Gastrocnemius medialis (tissue), 4 donors: ENCODE data around the gene F13A1. TPM values are rescaled to one million over a fixed set of nuclear protein-coding genes. Genes with fewer than 3 reads are reported as not detected.

Experiments
- ATAC-seq, 2 donors: fragments of 150-250 bp; one replicate each; pipeline ENCODE4 v1.9.1; 2016
- DNase-seq, 2 donors: peaks; one replicate each; pipeline ENCODE4 v3.0.0-alpha.2; 2019
- H3K27ac ChIP-seq, 4 donors: fragments of 200-600 bp; sonication (generic); 1 replicate in 1 of 4; 2 replicates in 3 of 4; pipeline ENCODE4 v1.5.1; 2016 to 2018; ENCODE audit warnings: mild to moderate bottlenecking in 2 of 4, moderate library complexity in 1 of 4
- H3K27me3 ChIP-seq, 3 donors: fragments of 200-600 bp; sonication (generic) in 2 of 3; 1 replicate in 1 of 3; 2 replicates in 2 of 3; pipeline versions ENCODE4 v1.5.1 to v1.6.0; 2016 to 2019; ENCODE audit warnings: mild to moderate bottlenecking in 1 of 3, moderate library complexity in 1 of 3
- H3K36me3 ChIP-seq, 2 donors: fragments of 200-600 bp; sonication (generic) in 1 of 2; one replicate each; pipeline ENCODE4 v1.5.1; 2017 to 2018
- H3K4me1 ChIP-seq, 2 donors: fragments of 200-600 bp; sonication (generic) in 1 of 2; one replicate each; pipeline ENCODE4 v1.5.1; 2016 to 2017; ENCODE audit warnings: mild to moderate bottlenecking in 2 of 2
- H3K4me3 ChIP-seq, 4 donors: fragments of 200-600 bp; sonication (generic) in 3 of 4; 1 replicate in 1 of 4; 2 replicates in 3 of 4; pipeline ENCODE4 v1.5.1; 2016 to 2019; ENCODE audit warnings: mild to moderate bottlenecking in 2 of 4
- H3K9me3 ChIP-seq, 3 donors: fragments of 200-600 bp; sonication (generic) in 2 of 3; 1 replicate in 1 of 3; 2 replicates in 2 of 3; pipeline ENCODE4 v1.5.1; 2016 to 2019
- CTCF ChIP-seq, 5 experiments: fragments of 450-650 bp in 3 of 5; fragments of 200-600 bp in 2 of 5; sonication (generic) in 2 of 5; IDR thresholded peaks in 4 of 5; conservative IDR thresholded peaks in 1 of 5; 1 replicate in 4 of 5; 2 replicates in 1 of 5; pipeline ENCODE4 v1.5.1; 2016 to 2019; ENCODE audit warnings: antibody characterized with exemption in 5 of 5, mild to moderate bottlenecking in 3 of 5, moderate library complexity in 3 of 5
- POLR2A ChIP-seq, 2 donors: fragments of 450-650 bp; IDR thresholded peaks; one replicate each; pipeline ENCODE4 v1.6.1; 2017; ENCODE audit warnings: antibody characterized with exemption in 2 of 2, mild to moderate bottlenecking in 2 of 2, moderate library complexity in 2 of 2
- in situ Hi-C, 4 donors: fragments of 200-750 bp; cut with MboI; loops; one replicate each; pipeline versions ENCODE4 v1.15.0 to v1.8.0; 2017; ENCODE audit warnings: low sequenced_read_pairs in 4 of 4
- intact Hi-C: fragments of 100-400 bp; cut with DNase I; formaldehyde crosslinking; loops from one replicate; pipeline ENCODE4 v1.15.1; 2023; ENCODE audit warnings: low total_unique reads
- total RNA-seq, 4 donors: library from RNA; depleted of rRNA; stranded (reverse); fragments of >200 nt; gene quantifications; one replicate each; pipeline versions ENCODE4 v1.1.0 to v1.2.3, GENCODE V29; 2016

The F13A1 gene
- total RNA-seq, 4 donors from 2014 or later: 19.9 to 61.1 (median 33.9) TPM

GRCh38 chr6:6256886-6257285, 63.6 kb downstream of the F13A1 start:
- H3K27ac ChIP-seq: no peak overlapping the region
- no peaks in the 10 kb centered on the region for H3K9me3 ChIP-seq
- intact Hi-C loops (no loop called here), in situ Hi-C loops (no loop called here)
- TF ChIP-seq POLR2A (IDR thresholded peaks at IDR 0.05) (no peak), CTCF (IDR thresholded peaks at IDR 0.05 in 4 of 5, conservative IDR thresholded peaks at IDR 0.05 in 1 of 5) (no peak)
- no peaks in the 10 kb centered on the region for H3K27me3 ChIP-seq
- H3K4me1 ChIP-seq: no peaks in the 10 kb centered on the region
- no peak overlapping the region for H3K4me3 ChIP-seq
- DNase-seq (no peak), ATAC-seq (no peak)
- H3K36me3 ChIP-seq: no peaks in the 10 kb centered on the region

- in situ Hi-C loops (no loop called here), intact Hi-C loops (no loop called here)
- H3K27ac ChIP-seq: no peak overlapping the region
- ATAC-seq: no peak
- H3K4me1 ChIP-seq: no peaks in the 10 kb centered on the region
- TF ChIP-seq CTCF (IDR thresholded peaks at IDR 0.05 in 4 of 5, conservative IDR thresholded peaks at IDR 0.05 in 1 of 5) (no peak), POLR2A (IDR thresholded peaks at IDR 0.05) (no peak)
- no peaks in the 10 kb centered on the region for H3K27me3 ChIP-seq
- DNase-seq: no peak
- no peaks in the 10 kb centered on the region for H3K9me3 ChIP-seq
- no peaks in the 10 kb centered on the region for H3K36me3 ChIP-seq
- H3K4me3 ChIP-seq: no peak overlapping the region
Observed at GRCh38 chr6:6256259-6256658, 64.2 kb downstream of the F13A1 start.

GRCh38 chr6:6251555-6252280, 68.7 kb downstream of the F13A1 start:
- TF ChIP-seq POLR2A (IDR thresholded peaks at IDR 0.05) (no peak), CTCF (IDR thresholded peaks at IDR 0.05 in 4 of 5, conservative IDR thresholded peaks at IDR 0.05 in 1 of 5) (no peak)
- Histone ChIP-seq H3K9me3 (no peaks in the 10 kb centered on the region), H3K36me3 (no peaks in the 10 kb centered on the region), H3K4me3 (no peak overlapping the region), H3K27me3 (peaks cover 0 to 4% (median 0%) of the 10 kb centered on the region in 3 donors), H3K4me1 (no peaks in the 10 kb centered on the region), H3K27ac (no peak overlapping the region)
- no peak for DNase-seq
- no peak for ATAC-seq
- intact Hi-C loops (no loop called here), in situ Hi-C loops (no loop called here)

GRCh38 chr6:6248651-6249050, 71.8 kb downstream of the F13A1 start:
- no peaks in the 10 kb centered on the region for H3K9me3 ChIP-seq
- H3K4me3 ChIP-seq: no peak overlapping the region
- H3K27ac ChIP-seq: no peak overlapping the region
- DNase-seq: no peak
- ATAC-seq: no peak
- intact Hi-C loops (no loop called here), in situ Hi-C loops (no loop called here)
- H3K36me3 ChIP-seq: no peaks in the 10 kb centered on the region
- H3K4me1 ChIP-seq: no peaks in the 10 kb centered on the region
- peaks cover 0 to 4% (median 0%) of the 10 kb centered on the region in 3 donors for H3K27me3 ChIP-seq
- TF ChIP-seq CTCF (IDR thresholded peaks at IDR 0.05 in 4 of 5, conservative IDR thresholded peaks at IDR 0.05 in 1 of 5): no peak
- no peak for TF ChIP-seq POLR2A (IDR thresholded peaks at IDR 0.05)

- Histone ChIP-seq H3K27me3 (peaks cover 0 to 4% (median 0%) of the 10 kb centered on the region in 3 donors), H3K27ac (no peak overlapping the region), H3K4me3 (no peak overlapping the region), H3K36me3 (no peaks in the 10 kb centered on the region), H3K4me1 (no peaks in the 10 kb centered on the region), H3K9me3 (no peaks in the 10 kb centered on the region)
- ATAC-seq (no peak), DNase-seq (no peak)
- intact Hi-C loops: no loop called here
- TF ChIP-seq POLR2A (IDR thresholded peaks at IDR 0.05): no peak
- TF ChIP-seq CTCF (IDR thresholded peaks at IDR 0.05 in 4 of 5, conservative IDR thresholded peaks at IDR 0.05 in 1 of 5): no peak
- in situ Hi-C loops: no loop called here
Observed at GRCh38 chr6:6246544-6246943, 73.9 kb downstream of the F13A1 start.
